BJ (cell line): Measurements from ENCODE around the gene ZMYM5. TPM values are rescaled to one million over a fixed set of nuclear protein-coding genes. Genes with fewer than 3 reads are reported as not detected.
A peak's percentile ranks its signal among the peaks of the same experiment; 100 is the strongest.
"Not testable (repeated sequence)": the region's sequence is repeated elsewhere in the genome, so short reads cannot be mapped to it uniquely, and the experiment has no call there.

Experiments
- CTCF ChIA-PET: fragments of 350-600 bp; formaldehyde crosslinking; extraction: SDS; loops from one replicate; lab custom pipeline; 2021; ENCODE audit warnings: antibody characterized with exemption, inconsistent platforms; lab: Yijun Ruan, JAX
- POLR2A ChIA-PET: fragments of 300-600 bp; sonication (Branson Sonifier 250); formaldehyde crosslinking; extraction: SDS; loops from one replicate; lab custom pipeline; 2021; ENCODE audit warnings: antibody characterized with exemption; lab: Charles Lee
- DNase-seq: peaks from one replicate; pipeline ENCODE4 v3.0.0-alpha.2; 2011; ENCODE audit warnings: low read depth
- H3K27me3 ChIP-seq: 2 replicates; pipeline ENCODE4 v1.6.0; 2011; ENCODE audit warnings: low read length; ENCODE audit not compliant: control insufficient read depth, insufficient read depth
- H3K36me3 ChIP-seq: 2 replicates; pipeline ENCODE4 v1.5.1; 2011; ENCODE audit warnings: low read length; ENCODE audit not compliant: control insufficient read depth, insufficient read depth
- H3K4me3 ChIP-seq: 2 replicates; pipeline ENCODE4 v1.5.1; 2011; ENCODE audit warnings: low read depth, mild to moderate bottlenecking, control low read depth, low read length
- CTCF ChIP-seq: IDR thresholded peaks from 2 replicates; pipeline ENCODE4 v1.5.1; 2011; ENCODE audit warnings: low read depth, mild to moderate bottlenecking, control low read depth, inconsistent platforms, low read length, moderate library complexity; ENCODE audit not compliant: insufficient read depth
- polyA plus RNA-seq: library from polyadenylated mRNA; depleted of rRNA; stranded (reverse); fragments of >200 nt; gene quantifications from 2 replicates; pipeline ENCODE4 v1.2.3, GENCODE V29; 2011

Gene ZMYM5
- polyA plus RNA-seq, 1 experiment = 4.6 TPM

GRCh38 chr13:19818223-19818842, 45.1 kb downstream of the ZMYM5 start:
- TF ChIP-seq CTCF = peak; percentile 43; the same call in 1 of the 2 replicates
- ChIA-PET POLR2A (no interaction called here), CTCF (no interaction called here)
- DNase-seq = no peak
- Histone ChIP-seq H3K36me3 (peaks cover 5% of the 10 kb centered on the region), H3K4me3 (no peak overlapping the region), H3K27me3 (no peaks in the 10 kb centered on the region)

- no peak overlapping the region for H3K4me3 ChIP-seq
- H3K36me3 ChIP-seq = peaks cover 5% of the 10 kb centered on the region
- TF ChIP-seq CTCF = no peak
- POLR2A ChIA-PET = no interaction called here
- CTCF ChIA-PET = interaction anchor here (0.7 to 1.1 kb wide), 2 partner anchors 9 to 12 kb away, joined by 3 read pairs; no protein-coding TSS in a partner anchor
- H3K27me3 ChIP-seq = no peaks in the 10 kb centered on the region
- no peak for DNase-seq
Observed at GRCh38 chr13:19817510-19818158, 45.8 kb downstream of the ZMYM5 start.

- CTCF ChIA-PET = interaction anchor here (0.7 to 1.1 kb wide), 2 partner anchors 8 to 12 kb away, joined by 3 read pairs; no protein-coding TSS in a partner anchor
- POLR2A ChIA-PET = no interaction called here
- H3K36me3 ChIP-seq = peaks cover 5% of the 10 kb centered on the region
- no peak overlapping the region for H3K4me3 ChIP-seq
- no peak for TF ChIP-seq CTCF
- DNase-seq = no peak
- H3K27me3 ChIP-seq = no peaks in the 10 kb centered on the region
Observed at GRCh38 chr13:19817106-19817505, 46.3 kb downstream of the ZMYM5 start.

- DNase-seq, H3K4me3 ChIP-seq, POLR2A ChIA-PET, H3K27me3 ChIP-seq, H3K36me3 ChIP-seq, CTCF ChIA-PET: not testable (repeated sequence)
Observed at GRCh38 chr13:19815842-19816241, 47.6 kb downstream of the ZMYM5 start.

GRCh38 chr13:19810996-19811881, 52.2 kb downstream of the ZMYM5 start:
- no peak for TF ChIP-seq CTCF
- Histone ChIP-seq H3K36me3 (no peaks in the 10 kb centered on the region), H3K27me3 (no peaks in the 10 kb centered on the region), H3K4me3 (no peak overlapping the region)
- ChIA-PET POLR2A (no interaction called here), CTCF (interaction anchor here (0.6 kb wide), 1 partner anchor 228 kb away, joined by 3 read pairs; no protein-coding TSS in a partner anchor)
- DNase-seq = no peak
